Activated CD8-positive, alpha-beta T cell treated with anti-CD3 and anti-CD28 coated beads, Interleukin-2, amount 10 ng/mL, durations not matched to agents 7 days and 5 days (primary cell): ENCODE results near the gene SLC37A4. TPM values are rescaled to one million over a fixed set of nuclear protein-coding genes. Genes with fewer than 3 reads are reported as not detected.
"Not testable (repeated sequence)": the region's sequence is repeated elsewhere in the genome, so short reads cannot be mapped to it uniquely, and the experiment has no call there.

Source experiments
- ATAC-seq: fragments of 150-1000 bp; cut with Tn5 transposase; one replicate; pipeline ENCODE4 v1.10.0; 2021; ENCODE audit warnings: moderate library complexity
- CTCF ChIA-PET: fragments of 350-600 bp; sonication (Branson Sonifier 250); formaldehyde crosslinking; loops from one replicate; lab custom pipeline; 2021; ENCODE audit warnings: antibody characterized with exemption; lab: Charles Lee
- POLR2A ChIA-PET: fragments of 350-600 bp; sonication (Branson Sonifier 250); formaldehyde crosslinking; loops from one replicate; lab custom pipeline; 2021; ENCODE audit warnings: antibody characterized with exemption; lab: Charles Lee
- DNase-seq: peaks from one replicate; pipeline ENCODE4 v3.0.0-alpha.2; 2020
- H3K27ac Mint-ChIP-seq: one replicate; pipeline ENCODE4 v1.8.0; 2021; ENCODE audit warnings: mild to moderate bottlenecking, mixed read lengths
- H3K27me3 Mint-ChIP-seq: one replicate; pipeline ENCODE4 v1.8.0; 2021; ENCODE audit warnings: low read depth, mixed read lengths
- H3K36me3 Mint-ChIP-seq: one replicate; pipeline ENCODE4 v1.8.0; 2021; ENCODE audit warnings: low read depth, mixed read lengths
- H3K4me1 Mint-ChIP-seq: one replicate; pipeline ENCODE4 v1.8.0; 2021; ENCODE audit warnings: low read depth, mixed read lengths
- H3K4me3 Mint-ChIP-seq: one replicate; pipeline ENCODE4 v1.8.0; 2021; ENCODE audit warnings: mild to moderate bottlenecking, mixed read lengths
- H3K9me3 Mint-ChIP-seq: one replicate; pipeline ENCODE4 v1.8.0; 2022; ENCODE audit warnings: mixed read lengths; ENCODE audit not compliant: insufficient read depth
- total RNA-seq, 2 experiments: library from RNA; stranded (reverse); gene quantifications; one replicate each; pipeline ENCODE4 v1.2.3, GENCODE V29; 2021

Gene SLC37A4
- 10 to 100 TPM; 22.4 to 26.6 TPM for total RNA-seq

DNA sequence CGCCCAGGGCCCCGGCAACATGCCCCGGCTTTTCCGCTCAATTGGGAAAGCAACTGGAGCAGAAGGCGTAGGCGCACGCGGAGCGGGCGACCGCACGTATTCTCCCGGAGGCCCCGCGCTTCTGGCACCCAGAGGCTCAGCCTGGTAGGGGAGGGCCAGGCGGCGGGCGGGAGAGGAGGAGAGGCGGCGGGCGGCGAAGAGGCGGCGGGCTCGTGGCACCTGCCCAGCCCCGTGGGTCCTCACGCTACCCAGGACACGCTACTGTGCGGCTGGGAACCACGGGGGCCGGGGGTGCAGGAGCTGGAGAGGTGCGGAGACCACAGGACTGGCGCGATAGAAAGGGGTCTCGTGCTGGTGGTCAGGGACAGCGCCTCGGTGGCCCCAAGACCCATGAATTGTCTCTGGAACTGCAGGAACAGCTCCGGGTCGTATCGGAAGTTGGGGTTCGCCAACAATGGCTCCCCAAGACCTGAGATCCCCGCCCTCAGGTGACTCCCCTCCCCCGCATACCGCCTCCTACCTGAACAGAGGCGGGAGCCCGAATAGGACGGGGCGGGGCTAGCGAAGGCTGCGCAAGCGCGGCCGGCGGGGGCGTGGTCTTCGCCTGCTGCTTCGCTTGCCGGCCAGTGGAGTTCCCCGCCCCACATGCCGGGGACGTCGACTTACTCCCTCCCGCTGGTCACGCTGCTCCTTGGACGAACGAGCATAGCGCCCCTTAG is at the start of gene SLC37A4:
Gene SLC37A4 (minus strand): TSS at position 549 of the 719 bp plus-strand sequence.
- ChIA-PET POLR2A (interaction anchor here (1.0 to 3.2 kb wide), 5 partner anchors 11 to 64 kb away, joined by 4 to 34 read pairs (median 9); partner anchors contain the start of genes CENATAC, RPS25, TRAPPC4 and VPS11), CTCF (interaction anchor here (0.9 to 3.0 kb wide), 10 partner anchors 8 to 176 kb away, joined by 3 to 12 read pairs (median 7); partner anchors contain the start of genes CBL, CENATAC, HYOU1 and RPS25)
- no peaks in the 10 kb centered on the region for H3K27me3 Mint-ChIP-seq
- ATAC-seq (peak; percentile 95), DNase-seq (peak; percentile 99)
- H3K4me1 Mint-ChIP-seq, result peaks cover 19% of the 10 kb centered on the region
- peak within 1 kb of the TSS; percentile 88 for H3K27ac Mint-ChIP-seq
- H3K4me3 Mint-ChIP-seq, result peak within 1 kb of the TSS; percentile 65
- peaks cover 13% of the 10 kb centered on the region for H3K36me3 Mint-ChIP-seq
- no peaks in the 10 kb centered on the region for H3K9me3 Mint-ChIP-seq

DNA sequence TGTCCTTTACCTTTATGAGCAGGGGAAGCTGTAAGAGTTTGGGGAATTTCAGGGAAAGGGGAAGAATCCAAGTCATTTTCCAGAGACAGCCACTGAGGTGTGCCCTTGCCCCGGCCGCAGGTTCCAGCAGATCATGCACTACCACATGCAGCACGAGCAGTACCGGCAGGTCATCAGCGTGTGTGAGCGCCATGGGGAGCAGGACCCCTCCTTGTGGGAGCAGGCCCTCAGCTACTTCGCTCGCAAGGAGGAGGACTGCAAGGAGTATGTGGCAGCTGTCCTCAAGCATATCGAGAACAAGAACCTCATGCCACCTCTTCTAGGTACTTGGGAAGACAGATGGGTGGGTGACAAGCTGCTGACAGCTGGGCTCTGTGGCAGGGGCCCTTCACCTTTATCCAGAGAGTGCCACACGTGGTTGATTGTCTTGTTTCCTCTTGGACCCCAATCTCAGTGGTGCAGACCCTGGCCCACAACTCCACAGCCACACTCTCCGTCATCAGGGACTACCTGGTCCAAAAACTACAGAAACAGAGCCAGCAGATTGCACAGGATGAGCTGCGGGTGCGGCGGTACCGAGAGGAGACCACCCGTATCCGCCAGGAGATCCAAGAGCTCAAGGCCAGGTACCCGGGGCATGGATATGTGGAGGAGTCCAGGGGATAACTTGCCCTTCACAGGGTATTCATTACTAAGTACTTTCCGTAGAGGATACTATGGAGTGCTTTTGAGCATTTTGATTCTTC is 48.2 kb upstream of the SLC37A4 start:
- Mint-ChIP-seq H3K4me1 (no peaks in the 10 kb centered on the region), H3K27ac (no peak overlapping the region), H3K27me3 (no peaks in the 10 kb centered on the region), H3K9me3 (no peaks in the 10 kb centered on the region), H3K4me3 (no peak overlapping the region), H3K36me3 (peaks cover 50% of the 10 kb centered on the region)
- ChIA-PET CTCF (interaction anchor here (1.0 kb wide), 1 partner anchor 127 kb away, joined by 3 read pairs; the partner anchor contains the start of gene CBL), POLR2A (interaction anchor here (1.3 to 1.6 kb wide), 2 partner anchors 11 to 16 kb away, joined by 3 to 6 read pairs; partner anchors contain the start of gene VPS11)
- DNase-seq (no peak), ATAC-seq (no peak)

DNA sequence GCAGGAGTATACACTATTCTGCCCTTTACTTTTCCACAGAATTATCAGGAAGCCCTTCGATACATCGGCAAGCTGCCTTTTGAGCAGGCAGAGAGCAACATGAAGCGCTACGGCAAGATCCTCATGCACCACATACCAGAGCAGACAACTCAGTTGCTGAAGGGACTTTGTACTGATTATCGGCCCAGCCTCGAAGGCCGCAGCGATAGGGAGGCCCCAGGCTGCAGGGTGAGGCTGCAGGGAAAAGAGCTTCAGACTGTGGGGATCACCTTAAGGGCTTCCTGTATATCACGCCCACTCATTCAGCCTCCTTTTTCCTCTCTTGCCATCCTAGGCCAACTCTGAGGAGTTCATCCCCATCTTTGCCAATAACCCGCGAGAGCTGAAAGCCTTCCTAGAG is 47.2 kb upstream of the SLC37A4 start:
- POLR2A ChIA-PET, result interaction anchor here (1.3 to 1.6 kb wide), 2 partner anchors 10 to 17 kb away, joined by 3 to 6 read pairs; partner anchors contain the start of gene VPS11
- CTCF ChIA-PET, result interaction anchor here (1.0 kb wide), 1 partner anchor 128 kb away, joined by 3 read pairs; the partner anchor contains the start of gene CBL
- no peak for DNase-seq
- H3K27ac Mint-ChIP-seq, result peak overlapping the region; percentile 39
- H3K4me3 Mint-ChIP-seq, result no peak overlapping the region
- H3K27me3 Mint-ChIP-seq, result no peaks in the 10 kb centered on the region
- peaks cover 57% of the 10 kb centered on the region for H3K36me3 Mint-ChIP-seq
- no peaks in the 10 kb centered on the region for H3K9me3 Mint-ChIP-seq
- no peak for ATAC-seq
- H3K4me1 Mint-ChIP-seq, result no peaks in the 10 kb centered on the region

DNA sequence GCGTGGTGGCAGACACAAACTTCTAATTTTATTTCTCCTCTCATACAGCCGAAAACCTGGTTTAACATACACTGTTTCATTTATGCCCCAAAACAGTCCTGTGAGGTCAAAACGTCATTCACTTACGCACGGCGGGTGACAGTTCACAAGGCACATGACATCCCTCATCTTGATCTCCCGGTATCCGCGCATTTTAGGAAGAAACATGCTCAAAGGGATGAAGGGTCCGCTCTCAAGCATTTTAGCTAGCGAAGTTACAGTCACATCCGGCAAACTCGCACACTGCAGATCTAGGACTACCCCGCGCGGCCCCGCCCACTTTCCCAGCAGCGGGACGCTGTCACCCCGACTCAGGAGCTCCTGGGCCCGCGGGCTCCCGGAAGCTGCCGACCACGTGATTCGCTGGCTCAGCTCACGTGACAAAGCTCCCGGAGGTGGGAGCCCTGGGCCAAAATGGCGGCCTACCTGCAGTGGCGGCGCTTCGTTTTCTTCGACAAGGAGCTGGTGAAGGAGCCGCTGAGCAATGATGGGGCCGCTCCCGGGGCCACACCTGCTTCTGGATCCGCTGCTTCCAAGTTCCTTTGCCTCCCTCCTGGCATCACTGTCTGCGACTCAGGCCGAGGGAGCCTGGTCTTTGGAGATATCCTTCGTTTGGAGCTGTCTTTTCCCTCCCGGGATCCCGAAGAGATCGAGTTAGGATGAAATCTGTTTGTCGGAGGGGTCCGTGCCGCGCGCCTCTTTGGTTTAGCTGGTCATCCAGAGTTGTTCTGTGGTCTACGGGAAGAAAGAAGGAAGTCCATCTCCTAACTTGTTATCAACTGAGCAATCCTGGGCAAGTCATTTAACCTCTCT is 36.9 kb upstream of the SLC37A4 start, which contains the start of gene VPS11:
Gene VPS11 (plus strand): TSS at position 448 of the 852 bp plus-strand sequence. CDS start 6 bp downstream, at position 454.
- Mint-ChIP-seq H3K27me3 (no peaks in the 10 kb centered on the region), H3K36me3 (peaks cover 25% of the 10 kb centered on the region)

DNA sequence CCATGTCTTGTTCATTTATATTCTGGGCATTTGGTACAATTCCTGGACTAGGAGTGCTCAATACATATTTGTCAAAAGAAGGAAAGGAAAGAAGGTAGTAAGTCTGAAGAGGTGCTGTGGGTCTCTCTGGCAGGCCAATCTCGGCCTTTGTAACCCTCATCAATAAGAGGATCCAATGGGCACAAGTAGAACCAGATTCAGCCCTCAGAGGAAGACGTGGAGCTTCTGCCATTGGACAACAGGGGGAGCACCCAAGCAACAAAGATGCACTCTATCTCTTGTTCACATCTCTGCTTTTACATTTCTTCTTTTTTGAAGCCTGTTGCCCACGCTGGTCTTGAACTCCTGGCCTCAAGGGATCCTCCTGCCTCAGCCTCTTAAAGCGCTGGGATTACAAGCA is 34.7 kb upstream of the SLC37A4 start:
- peaks cover 44% of the 10 kb centered on the region for H3K4me1 Mint-ChIP-seq
- POLR2A ChIA-PET, result interaction anchor here (1.1 to 1.5 kb wide), 2 partner anchors 20 to 29 kb away, joined by 4 to 7 read pairs; a partner anchor contains a TSS
- peaks cover 16% of the 10 kb centered on the region for H3K36me3 Mint-ChIP-seq
- H3K4me3 Mint-ChIP-seq, result no peak overlapping the region
- DNase-seq, result peak; percentile 74
- H3K27ac Mint-ChIP-seq, result no peak overlapping the region
- CTCF ChIA-PET, result interaction anchor here (0.5 to 3.4 kb wide), 7 partner anchors 10 to 309 kb away, joined by 3 to 18 read pairs (median 5); no protein-coding TSS in a partner anchor
- no peaks in the 10 kb centered on the region for H3K27me3 Mint-ChIP-seq
- H3K9me3 Mint-ChIP-seq, result no peaks in the 10 kb centered on the region
- peak; percentile 40 for ATAC-seq

More for the DNA sequence above, 36.9 kb upstream of the SLC37A4 start, which contains the start of gene VPS11:
- peak within 1 kb of the TSS; percentile 89 for H3K4me3 Mint-ChIP-seq
- ATAC-seq (peak; percentile 99), DNase-seq (peak; percentile 99)
- H3K4me1 Mint-ChIP-seq, result peaks cover 44% of the 10 kb centered on the region
- H3K9me3 Mint-ChIP-seq, result no peaks in the 10 kb centered on the region
- ChIA-PET POLR2A (interaction anchor here (0.7 to 2.2 kb wide), 27 partner anchors 10 to 277 kb away, joined by 3 to 31 read pairs (median 4); partner anchors contain the start of genes C2CD2L, CENATAC, DDX6 and HMBS), CTCF (interaction anchor here (0.7 to 3.4 kb wide), 26 partner anchors 10 to 271 kb away, joined by 3 to 23 read pairs (median 5); partner anchors contain the start of genes C2CD2L, CBL, DPAGT1 and HMBS)
- peak within 1 kb of the TSS; percentile 97 for H3K27ac Mint-ChIP-seq

DNA sequence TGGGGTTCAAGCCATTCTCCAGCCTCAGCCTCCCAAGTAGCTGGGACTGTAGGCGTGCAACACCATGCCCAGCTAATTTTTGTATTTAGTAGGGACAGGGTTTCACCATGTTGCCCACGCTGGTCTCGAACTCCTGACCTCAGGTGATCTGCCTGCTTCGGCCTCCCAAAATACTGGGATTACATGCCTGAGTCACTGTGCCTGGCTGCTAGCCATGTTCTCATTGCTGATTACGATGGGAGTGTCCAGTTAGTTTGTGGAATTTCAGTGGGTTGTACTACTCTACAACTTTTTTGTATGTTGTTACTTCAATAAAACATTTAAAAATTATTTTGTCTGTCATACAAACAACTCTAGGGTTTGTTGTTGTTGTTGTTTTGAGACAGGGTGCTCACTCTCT is 32.1 kb upstream of the SLC37A4 start:
- ChIA-PET POLR2A (interaction anchor here (1.3 kb wide), 1 partner anchor 44 kb away, joined by 4 read pairs; the partner anchor contains the start of genes RPS25 and TRAPPC4), CTCF (no interaction called here)
- no peak for ATAC-seq

DNA sequence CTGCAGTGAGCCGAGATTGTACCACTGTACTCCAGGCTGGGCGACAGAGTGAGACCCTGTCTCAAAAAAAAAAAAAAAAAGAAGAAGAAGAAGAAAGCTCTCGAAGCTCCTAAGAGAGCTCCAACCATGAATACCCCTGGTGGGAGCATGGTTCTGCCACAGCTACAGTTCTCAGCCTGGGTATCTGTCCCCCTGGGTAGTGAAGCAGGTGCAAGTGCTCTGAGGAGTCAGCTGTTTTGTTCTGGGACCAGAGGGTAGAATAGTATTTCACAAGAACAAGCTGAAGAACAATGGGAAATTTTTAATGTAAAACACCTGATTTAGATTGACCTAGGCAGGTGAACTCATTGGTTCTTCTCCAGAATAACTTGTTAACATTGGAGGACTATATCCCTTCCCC is 30.6 kb upstream of the SLC37A4 start:
- H3K4me3 Mint-ChIP-seq, result no peak overlapping the region
- ATAC-seq (no peak), DNase-seq (no peak)
- peaks cover 30% of the 10 kb centered on the region for H3K4me1 Mint-ChIP-seq
- ChIA-PET POLR2A (interaction anchor here (1.2 kb wide), 1 partner anchor 33 kb away, joined by 5 read pairs; a partner anchor contains a TSS), CTCF (no interaction called here)
- H3K27ac Mint-ChIP-seq, result no peak overlapping the region
- no peaks in the 10 kb centered on the region for H3K27me3 Mint-ChIP-seq
- peaks cover 11% of the 10 kb centered on the region for H3K36me3 Mint-ChIP-seq
- H3K9me3 Mint-ChIP-seq, result no peaks in the 10 kb centered on the region

More for the DNA sequence above, 32.1 kb upstream of the SLC37A4 start:
- no peaks in the 10 kb centered on the region for H3K27me3 Mint-ChIP-seq
- no peaks in the 10 kb centered on the region for H3K9me3 Mint-ChIP-seq
- H3K4me3 Mint-ChIP-seq, result no peak overlapping the region
- peaks cover 38% of the 10 kb centered on the region for H3K4me1 Mint-ChIP-seq
- DNase-seq, result no peak
- H3K27ac Mint-ChIP-seq, result no peak overlapping the region
- peaks cover 8% of the 10 kb centered on the region for H3K36me3 Mint-ChIP-seq

DNA sequence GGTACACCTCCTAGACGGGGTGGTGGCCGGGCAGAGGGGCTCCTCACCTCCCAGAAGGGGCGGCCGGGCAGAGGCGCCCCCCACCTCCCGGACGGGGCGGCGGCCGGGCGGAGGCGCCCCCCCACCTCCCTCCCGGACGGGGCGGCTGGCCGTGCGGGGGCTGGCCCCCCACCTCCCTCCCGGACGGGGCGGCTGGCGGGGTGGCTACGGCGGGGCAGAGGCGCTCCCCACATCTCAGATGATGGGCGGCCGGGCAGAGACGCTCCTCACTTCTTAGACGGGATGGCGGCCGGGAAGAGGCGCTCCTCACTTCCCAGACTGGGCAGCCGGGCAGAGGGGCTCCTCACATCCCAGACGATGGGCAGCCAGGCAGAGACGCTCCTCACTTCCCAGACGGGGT is 28.5 kb upstream of the SLC37A4 start:
- H3K4me3 Mint-ChIP-seq, ATAC-seq, CTCF ChIA-PET, H3K27me3 Mint-ChIP-seq, DNase-seq, POLR2A ChIA-PET, H3K27ac Mint-ChIP-seq, H3K9me3 Mint-ChIP-seq: not testable (repeated sequence)
- peaks cover 26% of the 10 kb centered on the region for H3K36me3 Mint-ChIP-seq
- H3K4me1 Mint-ChIP-seq, result peaks cover 30% of the 10 kb centered on the region

DNA sequence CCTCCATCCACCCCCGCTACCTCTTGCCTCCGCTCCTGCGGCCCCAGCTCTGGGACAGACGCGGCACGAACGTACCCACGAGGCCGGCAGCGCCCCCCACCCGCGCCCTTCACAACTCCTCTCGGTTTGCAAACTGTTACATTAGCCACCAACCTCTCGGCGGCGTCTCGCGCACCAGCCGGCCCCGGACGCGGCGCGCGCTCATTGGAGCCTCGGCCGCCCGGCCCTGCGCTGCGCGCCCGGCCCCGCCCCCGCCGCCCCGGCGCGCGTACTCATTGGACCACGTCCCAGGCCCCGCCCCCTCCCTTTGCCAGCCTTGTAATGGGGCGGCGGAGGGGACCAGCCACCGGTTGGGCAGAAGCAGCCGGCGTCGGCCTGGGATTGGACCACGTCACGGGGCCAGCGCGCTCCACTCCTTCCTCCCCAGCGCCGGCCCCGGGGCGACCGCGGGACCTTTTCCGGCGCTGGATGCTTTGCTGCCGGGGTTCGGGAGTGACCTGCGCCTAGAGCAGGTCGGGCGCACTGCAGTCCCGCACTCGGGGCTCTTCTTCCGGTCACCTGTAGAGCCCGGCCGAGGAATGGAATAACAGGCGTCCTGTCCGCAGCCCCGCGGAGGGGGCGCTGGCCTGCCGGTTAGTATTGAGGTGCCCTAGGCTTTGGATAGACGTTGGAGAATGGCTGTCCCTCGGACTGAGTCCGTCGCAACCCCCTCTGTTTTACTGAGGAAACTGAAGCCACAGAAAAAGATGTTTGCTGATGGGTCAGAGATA is 26.5 kb upstream of the SLC37A4 start, which contains the start of gene HYOU1:
Gene HYOU1 (minus strand): TSS at position 206 of the 770 bp plus-strand sequence. CDS start 1,045 bp downstream, outside the sequence.
- Mint-ChIP-seq H3K4me3 (peak within 1 kb of the TSS; percentile 97), H3K4me1 (peaks cover 30% of the 10 kb centered on the region), H3K9me3 (no peaks in the 10 kb centered on the region), H3K27ac (peak within 1 kb of the TSS; percentile 99), H3K27me3 (no peaks in the 10 kb centered on the region), H3K36me3 (peaks cover 46% of the 10 kb centered on the region)
- ATAC-seq, result peak; percentile 96
- ChIA-PET CTCF (interaction anchor here (0.7 to 2.6 kb wide), 11 partner anchors 10 to 268 kb away, joined by 3 to 12 read pairs (median 6); partner anchors contain the start of genes DPAGT1, SLC37A4 and VPS11), POLR2A (interaction anchor here (0.9 to 4.1 kb wide), 16 partner anchors 10 to 268 kb away, joined by 3 to 28 read pairs (median 6); partner anchors contain the start of genes C2CD2L, HINFP, HMBS and RPS25)
- DNase-seq, result peak; percentile 99
